Activated T-helper 1 cell treated with anti-CD3 and anti-CD28 coated beads, Interleukin-2, amount 50 U/mL, for 16 hours (primary cell): ENCODE data around the gene OR13A1.
"Not testable (repeated sequence)": the region's sequence is repeated elsewhere in the genome, so short reads cannot be mapped to it uniquely, and the experiment has no call there.

Experiments used
- DNase-seq, 2 donors: peaks; one replicate each; pipeline ENCODE4 v3.0.0-alpha.2; 2020; ENCODE audit warnings: low read depth in 1 of 2, low spot score in 1 of 2

OR13A1 gene

DNA sequence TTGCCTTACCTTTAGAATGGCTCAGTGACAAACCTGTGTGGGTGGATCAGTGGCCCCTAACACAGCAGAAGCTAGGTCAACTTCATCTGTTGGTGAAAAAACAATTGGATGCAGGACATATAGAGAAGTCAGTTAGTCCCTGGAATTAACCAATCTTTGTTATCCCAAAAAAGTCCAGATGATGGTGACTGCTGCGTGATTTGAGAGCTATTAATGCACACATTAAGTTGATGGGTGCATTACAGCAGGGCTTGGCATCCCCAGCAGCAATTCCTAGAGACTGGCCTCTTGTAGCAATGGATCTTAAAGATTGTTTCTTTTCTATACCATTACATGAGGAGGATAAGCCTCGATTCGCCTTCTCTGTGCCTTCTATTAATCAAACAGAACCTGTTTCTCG, 33.3 kb downstream of the OR13A1 start:
- DNase-seq = no peak

DNA sequence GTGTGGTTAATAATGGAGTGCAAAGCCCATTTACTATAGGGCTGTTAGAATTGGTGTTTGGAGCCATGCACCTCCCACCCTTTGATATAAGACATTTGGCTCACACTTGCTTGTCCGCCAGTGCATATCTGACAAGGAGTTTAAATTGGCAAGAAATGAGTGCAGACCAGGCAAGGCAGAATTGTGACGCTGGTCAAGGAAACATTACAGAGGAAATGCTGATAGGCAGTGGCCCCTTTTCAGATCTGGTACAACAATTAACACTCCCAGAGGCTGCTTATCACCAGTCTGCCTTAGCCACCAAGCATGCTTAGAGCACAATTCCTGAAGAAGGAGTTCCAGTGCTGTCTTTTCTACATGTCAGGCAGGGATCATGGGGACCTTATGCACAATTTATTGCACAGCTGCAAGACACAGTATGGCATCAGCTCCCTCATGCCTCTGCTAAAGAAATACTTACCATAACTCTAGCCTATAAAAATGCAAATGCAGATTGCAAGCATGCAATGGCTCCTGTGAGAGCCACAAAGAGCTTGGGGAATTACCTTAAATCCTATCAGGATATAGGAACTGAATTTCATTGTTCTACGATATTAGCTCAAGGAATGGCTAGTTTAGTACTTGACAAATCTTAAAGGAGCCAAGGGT, 35.2 kb downstream of the OR13A1 start:
- DNase-seq = no peak

DNA sequence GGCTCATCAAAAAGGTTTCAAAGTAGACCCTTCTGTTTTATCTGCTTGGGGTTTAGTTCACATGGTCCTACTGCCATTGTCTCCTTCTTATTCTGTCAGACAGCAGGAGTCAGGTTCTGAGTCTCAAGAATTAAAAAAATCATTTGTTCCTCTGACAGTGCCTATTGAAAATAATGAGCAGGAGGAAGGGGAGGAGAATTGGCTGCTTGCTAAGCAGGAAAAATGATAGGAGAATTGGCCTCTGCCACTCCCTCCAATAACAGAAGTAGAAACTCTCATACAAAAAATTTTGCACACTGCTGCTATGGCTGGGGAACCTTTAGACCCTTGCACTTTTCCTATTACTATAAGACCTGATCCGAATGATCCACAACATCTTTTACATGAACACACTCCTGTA, 35.7 kb downstream of the OR13A1 start:
- no peak for DNase-seq

DNA sequence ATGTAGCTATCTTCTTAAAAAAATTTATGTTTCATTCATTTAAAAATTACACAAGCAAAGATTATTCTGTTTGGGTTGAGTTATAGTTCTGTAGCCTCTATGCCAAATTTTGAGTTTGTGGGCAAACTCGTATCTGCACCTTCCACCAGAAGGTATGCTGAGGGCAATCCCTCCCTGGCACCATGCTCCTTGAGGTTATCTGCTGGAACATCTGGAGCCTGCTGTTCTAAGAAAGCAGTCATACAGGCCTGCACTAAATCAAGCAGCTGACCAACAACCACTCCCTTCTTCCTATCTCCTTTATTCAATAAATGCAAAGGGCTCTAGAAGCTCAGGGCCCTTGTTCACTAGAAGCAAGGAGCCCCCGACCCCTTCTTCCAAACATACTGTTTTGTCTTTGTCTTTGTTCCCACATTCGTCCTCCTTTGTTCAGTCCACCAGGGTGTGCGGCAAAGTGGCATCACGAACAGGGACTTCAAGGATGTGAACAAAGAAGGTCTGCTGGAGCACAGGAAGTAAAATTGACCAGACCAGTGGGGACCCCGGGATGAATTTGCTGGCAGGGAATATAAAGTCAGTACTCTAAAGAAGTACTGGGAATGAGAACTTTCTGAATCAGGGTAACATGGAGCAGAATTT, 36.4 kb downstream of the OR13A1 start:
- no peak for DNase-seq

DNA sequence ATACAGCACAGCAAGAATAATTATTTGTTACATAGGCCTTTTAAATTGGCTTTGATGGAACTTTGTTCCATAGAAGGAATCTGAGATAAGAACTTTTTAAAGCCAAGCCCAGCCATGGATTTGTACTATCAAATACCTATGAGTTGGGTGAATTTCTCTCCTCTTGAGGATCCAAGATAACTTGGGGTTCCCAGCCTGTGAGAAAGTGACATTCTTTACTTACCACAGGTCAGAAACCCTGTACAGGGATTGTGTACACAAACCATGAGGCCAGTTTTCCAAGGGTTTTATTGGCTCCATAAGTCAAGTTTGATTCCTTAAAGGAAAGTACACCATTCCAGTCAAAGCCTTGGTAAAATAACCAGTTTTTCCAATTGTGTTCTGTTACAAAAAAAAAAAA, 39.3 kb downstream of the OR13A1 start:
- DNase-seq = not testable (repeated sequence)

DNA sequence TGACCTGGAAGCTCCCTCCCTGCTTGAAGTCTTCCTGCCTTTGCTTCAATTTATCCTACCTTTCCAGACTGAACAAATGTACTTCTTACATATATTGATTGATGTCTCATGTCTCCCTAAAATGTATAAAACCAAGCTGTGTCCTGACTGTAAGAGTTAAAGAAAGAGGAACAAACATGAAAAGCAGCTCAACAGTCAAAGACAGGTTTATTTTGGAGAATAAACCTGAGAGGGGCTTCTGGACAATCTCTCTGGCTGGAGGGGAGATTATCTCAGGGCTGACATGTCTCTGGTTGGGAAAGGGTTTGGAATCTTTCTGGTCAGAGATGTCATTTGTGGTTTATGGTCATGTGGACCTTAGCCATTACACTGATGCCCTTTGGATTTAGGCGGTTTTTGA, 41.0 kb downstream of the OR13A1 start:
- DNase-seq = no peak

DNA sequence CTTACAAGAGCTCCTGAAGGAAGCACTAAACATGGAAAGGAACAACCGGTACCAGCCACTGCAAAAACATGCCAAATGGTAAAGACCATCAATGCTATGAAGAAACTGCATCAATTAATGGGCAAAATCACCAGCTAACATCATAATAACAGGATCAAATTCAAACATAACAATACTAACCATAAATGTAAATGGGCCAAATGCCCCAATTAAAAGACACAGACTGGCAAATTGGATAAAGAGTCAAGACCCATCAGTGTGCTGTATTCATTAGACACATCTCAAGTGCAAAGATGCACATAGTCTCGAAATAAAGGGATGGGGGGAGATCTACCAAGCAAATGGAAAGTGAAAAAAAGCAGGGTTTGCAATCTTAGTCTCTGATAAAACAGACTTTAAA, 47.6 kb downstream of the OR13A1 start:
- DNase-seq = not testable (repeated sequence)

DNA sequence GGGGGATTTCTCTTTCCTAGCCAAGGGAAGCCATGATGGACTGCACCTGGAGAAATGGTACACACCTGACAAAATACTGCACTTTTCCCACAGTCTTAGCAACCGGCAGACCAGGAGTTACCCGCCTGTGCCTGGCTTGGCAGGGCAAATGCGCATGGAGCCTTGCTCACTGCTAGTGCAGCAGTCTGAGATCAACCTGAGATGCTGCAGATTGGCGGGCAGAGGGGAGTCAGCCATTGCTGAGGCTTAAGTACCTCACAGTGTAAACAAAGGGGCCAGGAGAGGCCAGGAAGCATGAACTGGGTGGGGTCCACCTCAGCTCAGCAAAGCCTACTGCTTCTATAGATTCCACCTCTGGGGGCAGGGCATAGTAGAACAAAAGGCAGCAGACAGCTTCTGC, 49.4 kb downstream of the OR13A1 start:
- no peak for DNase-seq

DNA sequence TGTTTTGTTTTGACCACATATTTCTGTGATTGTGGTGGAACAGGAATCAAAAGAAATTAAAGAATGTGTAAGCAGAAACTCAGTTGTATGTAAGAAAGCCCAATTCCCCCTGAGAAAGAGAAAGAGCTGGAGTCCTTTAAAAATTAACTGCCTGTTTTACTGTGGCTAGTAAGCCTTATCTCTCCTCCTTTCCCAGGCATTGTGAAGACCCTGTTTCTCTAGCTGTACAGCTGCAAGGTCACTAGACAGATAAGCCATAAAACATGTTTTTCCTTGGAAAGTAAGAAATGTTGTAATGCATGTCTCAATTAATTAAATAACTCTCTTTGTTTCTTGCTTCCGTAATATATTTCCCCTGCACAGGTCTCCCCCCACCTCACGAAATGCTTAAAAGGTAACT, 53.5 kb downstream of the OR13A1 start:
- DNase-seq = no peak

DNA sequence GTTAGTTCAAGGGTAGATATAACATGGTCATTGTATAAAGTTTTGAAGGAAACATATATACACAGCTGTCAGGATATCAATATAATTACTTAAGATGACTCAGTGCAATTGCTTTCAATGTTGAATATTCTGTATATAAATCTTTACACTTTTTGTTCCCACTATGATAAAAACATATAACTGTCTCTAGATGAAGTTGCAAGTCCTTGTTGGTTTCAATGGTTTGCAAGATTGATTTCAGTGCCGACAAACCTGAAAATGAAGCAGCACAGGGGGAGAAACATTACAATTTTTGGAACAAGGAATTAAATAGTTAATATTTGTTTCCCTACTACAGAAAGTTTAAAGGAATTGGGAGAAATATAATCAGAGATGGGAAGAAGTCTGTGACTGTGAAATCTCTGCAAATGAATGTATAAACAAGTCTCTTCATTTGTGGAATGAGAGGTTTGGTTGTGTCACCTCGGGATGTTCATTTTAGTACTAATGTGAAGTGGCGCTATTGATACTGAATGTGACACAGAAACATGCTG, 54.1 kb downstream of the OR13A1 start:
- DNase-seq = no peak

DNA sequence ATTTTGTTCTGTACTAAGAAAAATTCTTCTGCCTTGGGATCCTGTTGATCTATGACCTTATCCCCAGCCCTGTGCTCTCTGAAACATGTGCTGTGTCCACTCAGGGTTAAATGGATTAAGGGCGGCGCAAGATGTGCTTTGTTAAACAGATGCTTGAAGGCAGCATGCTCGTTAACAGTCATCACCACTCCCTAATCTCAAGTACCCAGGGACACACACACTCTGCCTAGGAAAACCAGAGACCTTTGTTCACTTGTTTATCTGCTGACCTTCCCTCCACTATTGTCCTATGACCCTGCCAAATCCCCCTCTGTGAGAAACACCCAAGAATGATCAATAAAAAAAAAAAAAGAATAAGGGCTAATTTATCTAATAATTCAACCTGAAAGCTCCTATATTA, 54.8 kb downstream of the OR13A1 start:
- not testable (repeated sequence) for DNase-seq

DNA sequence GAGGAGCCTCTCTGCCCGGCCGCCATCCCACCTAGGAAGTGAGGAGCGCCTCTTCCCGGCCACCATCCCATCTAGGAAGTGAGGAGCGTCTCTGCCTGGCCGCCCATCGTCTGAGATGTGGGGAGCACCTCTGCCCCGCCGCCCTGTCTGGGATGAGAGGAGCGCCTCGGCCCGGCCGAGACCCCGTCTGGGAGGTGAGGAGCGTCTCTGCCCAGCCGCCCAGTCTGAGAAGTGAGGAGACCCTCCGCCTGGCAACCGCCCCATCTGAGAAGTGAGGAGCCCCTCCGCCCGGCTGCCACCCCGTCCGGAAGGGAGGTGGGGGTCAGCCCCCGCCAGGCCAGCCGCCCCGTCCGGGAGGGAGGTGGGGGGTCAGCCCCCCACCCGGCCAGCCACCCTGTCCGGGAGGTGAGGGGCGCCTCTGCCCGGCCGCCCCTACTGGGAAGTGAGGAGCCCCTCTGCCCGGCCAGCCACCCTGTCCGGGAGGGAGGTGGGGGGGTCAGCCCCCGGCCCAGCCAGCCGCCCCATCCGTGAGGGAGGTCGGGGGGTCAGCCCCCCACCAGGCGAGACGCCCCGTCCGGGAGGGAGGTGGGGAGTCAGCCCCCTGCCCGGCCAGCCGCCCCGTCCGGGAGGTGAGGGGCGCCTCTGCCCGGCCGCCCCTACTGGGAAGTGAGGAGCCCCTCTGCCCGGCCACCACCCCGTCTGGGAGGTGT, 55.5 kb downstream of the OR13A1 start:
- not testable (repeated sequence) for DNase-seq

DNA sequence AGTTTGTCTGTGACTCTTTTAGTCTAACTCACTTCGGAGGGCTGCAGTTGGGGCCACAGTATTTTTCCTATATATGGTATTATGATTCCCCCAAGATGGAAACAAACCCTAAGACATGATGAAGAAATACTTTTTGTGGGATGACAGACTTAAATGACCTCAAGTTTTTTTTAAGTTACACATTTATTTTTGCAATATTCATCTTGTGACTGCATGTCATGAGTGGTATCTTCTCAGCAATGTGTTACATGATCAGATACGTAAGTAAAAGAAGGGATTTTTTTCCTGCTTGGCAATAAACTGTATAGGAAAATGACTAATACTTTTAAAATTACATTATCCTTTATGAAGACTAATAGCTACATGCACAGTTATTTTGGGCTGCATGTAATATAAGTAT, 57.8 kb downstream of the OR13A1 start:
- no peak for DNase-seq

DNA sequence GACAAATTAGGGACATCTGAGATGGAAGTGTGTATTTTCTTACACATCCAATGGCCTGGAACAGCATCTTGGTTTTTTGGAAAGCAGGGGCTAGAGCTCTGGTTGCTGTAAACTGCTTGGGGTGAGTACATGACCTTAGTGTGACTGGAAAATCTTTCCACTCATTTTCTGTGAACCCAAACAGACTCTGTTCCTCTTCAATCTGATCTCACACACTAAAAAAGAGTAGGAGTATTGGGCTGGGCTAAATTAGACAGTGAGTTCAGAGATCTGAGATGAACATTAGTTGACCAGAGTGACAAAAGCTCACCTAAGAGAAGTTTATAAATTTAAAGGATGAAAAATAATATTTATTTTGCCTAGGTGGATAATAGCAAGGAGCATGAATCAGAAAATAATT, 59.2 kb downstream of the OR13A1 start:
- no peak for DNase-seq

DNA sequence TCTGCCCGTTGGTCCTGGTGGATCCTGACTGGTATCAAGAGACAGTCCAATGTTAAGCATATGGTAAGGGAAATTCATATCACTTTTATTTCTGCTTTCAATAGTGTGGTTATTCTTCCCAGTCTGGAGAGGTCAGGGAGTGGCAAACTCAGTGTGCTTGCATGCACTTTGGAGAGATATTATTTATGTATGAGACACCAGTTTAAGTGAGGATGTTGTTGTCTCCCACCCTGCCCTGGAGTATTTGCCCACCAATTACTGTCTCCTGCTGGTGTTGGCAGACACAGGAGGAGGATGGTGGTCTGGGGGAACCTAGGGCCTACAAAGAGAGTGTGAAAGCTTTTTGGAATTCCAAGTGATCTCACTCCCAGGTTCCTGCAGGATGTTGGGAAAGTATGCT, 59.7 kb downstream of the OR13A1 start:
- DNase-seq = no peak

DNA sequence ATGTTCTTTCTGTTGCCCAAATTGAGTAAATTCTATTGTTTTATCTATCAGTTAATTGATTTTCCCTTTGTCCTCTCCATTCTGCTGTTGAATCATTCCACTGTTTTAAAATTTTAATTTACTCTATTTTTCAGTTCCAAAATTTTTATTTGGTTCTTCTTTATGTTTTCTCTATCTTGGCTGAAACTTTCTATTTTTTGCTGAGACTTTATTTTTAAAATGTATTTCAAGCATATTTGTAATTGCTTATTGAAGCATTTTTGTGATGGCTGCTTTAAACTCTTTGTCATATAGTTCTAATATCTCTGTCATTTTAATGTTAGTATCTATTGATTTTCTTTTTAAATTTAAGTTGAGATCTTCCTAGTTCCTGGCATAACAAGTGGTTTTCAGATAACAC, 60.5 kb downstream of the OR13A1 start:
- no peak for DNase-seq

DNA sequence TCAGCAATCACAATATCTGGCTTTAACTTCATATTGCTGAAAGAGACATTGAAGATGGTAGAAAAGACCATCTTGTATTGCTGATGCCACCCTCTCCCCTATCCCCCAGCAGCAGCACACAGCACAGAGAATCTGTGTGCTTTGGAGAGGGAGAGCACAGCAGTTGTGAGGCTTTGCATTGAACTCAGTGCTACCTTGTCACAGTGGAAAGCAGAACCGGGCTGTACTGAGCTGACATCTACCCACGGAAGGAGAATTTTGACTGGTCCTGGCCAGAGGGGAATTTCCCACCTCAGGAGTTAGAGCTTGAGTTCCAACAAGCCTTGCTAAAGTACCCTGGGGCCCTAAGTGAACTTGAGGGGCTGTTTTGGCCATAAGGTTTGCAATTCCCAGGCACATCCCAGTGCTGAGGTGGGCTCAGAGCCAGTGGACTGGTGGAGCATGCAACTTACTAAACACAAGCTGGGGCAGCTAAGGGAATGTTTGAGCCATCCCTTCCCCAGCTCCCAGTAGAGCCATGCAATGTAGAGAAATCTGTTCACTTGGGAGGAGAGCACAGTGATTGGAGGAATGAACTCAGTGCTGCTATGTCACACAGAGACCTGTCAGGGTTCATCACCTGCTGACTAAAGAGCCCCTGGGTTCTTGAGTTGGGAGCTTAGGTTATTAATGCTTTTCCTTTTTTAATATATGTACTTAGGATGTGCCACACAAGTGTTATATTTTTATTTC, 62.1 kb downstream of the OR13A1 start:
- DNase-seq = no peak
